A549 treated with GW870086 at 1 μM for 4 hours (cell line): ENCODE measurements around the gene WBP2NL. TPM values are rescaled to one million over a fixed set of nuclear protein-coding genes. Genes with fewer than 3 reads are reported as not detected.

Experiments
- total RNA-seq: library from RNA; stranded (reverse); fragments of 200-300 nt; extraction: Qiagen RNA extraction; gene quantifications from 5 replicates; pipeline ENCODE4 v1.2.3, GENCODE V29; 2022; ENCODE audit warnings: low read depth

WBP2NL gene
- total RNA-seq, result 0.30 TPM in 1 of 5 replicates, not detected in the others

GRCh38 chr22:41998361-41999261 is at the start of gene WBP2NL:
Gene WBP2NL (plus strand): TSS chr22:41998788. CDS start chr22:41998819, 31 bp downstream.

GRCh38 chr22:41951898-41952474 is 46.6 kb upstream of the WBP2NL start, which contains the start of gene SMIM45:
Gene SMIM45 (plus strand): TSS chr22:41952150.

GRCh38 chr22:41969110-41969646 is 29.4 kb upstream of the WBP2NL start, which contains the start of gene SEPTIN3:
Gene SEPTIN3 (plus strand): TSS chr22:41969443. CDS start chr22:41971493, 2,050 bp downstream.

GRCh38 chr22:42070517-42071422 is 72.2 kb downstream of the WBP2NL start, which contains the start of gene NAGA:
Gene NAGA (minus strand): TSS chr22:42070812. CDS start chr22:42070297, 515 bp downstream.

GRCh38 chr22:42074132-42074811 is 75.7 kb downstream of the WBP2NL start, which contains the start of gene PHETA2:
Gene PHETA2 (plus strand): TSS chr22:42074248. CDS start chr22:42077294, 3,046 bp downstream.

Other genes with a start within 250 kb of the WBP2NL start
- 3.2 to 3.7 TPM (median 3.5 TPM) in 5 replicates for gene CCDC134, start 198.1 kb upstream of the WBP2NL start, total RNA-seq
- 22.8 to 31.3 TPM (median 29.8 TPM) in 5 replicates for gene SREBF2, start 165.7 kb upstream of the WBP2NL start, total RNA-seq
- gene SHISA8, start 83.7 kb upstream of the WBP2NL start, total RNA-seq, result 0.21 to 0.40 TPM (median 0.27 TPM) in 4 of 5 replicates, not detected in the other
- 0.15 to 0.29 TPM (median 0.22 TPM) in 5 replicates for gene TNFRSF13C, start 72.0 kb upstream of the WBP2NL start, total RNA-seq
- 29.6 to 42.1 TPM (median 36.4 TPM) in 5 replicates for gene CENPM, start 51.6 kb upstream of the WBP2NL start, total RNA-seq
- gene SEPTIN3, start 29.3 kb upstream of the WBP2NL start, total RNA-seq, result 0.72 to 1.3 TPM (median 1.0 TPM) in 5 replicates
- gene NAGA, start 72.0 kb downstream of the WBP2NL start, total RNA-seq, result 6.1 to 7.4 TPM (median 6.6 TPM) in 5 replicates
- not detected in 5 replicates for gene PHETA2, start 75.5 kb downstream of the WBP2NL start, total RNA-seq
- 23.7 to 49.4 TPM (median 40.9 TPM) in 5 replicates for gene SMDT1, start 80.9 kb downstream of the WBP2NL start, total RNA-seq
- 60.8 to 71.7 TPM (median 67.1 TPM) in 5 replicates for gene NDUFA6, start 92.0 kb downstream of the WBP2NL start, total RNA-seq
- 0.40 to 0.91 TPM (median 0.55 TPM) in 5 replicates for gene CYP2D6, start 132.0 kb downstream of the WBP2NL start, total RNA-seq